HG03439 (cell line): ENCODE data around the gene SPATC1L.
"Not testable (repeated sequence)": the region's sequence is repeated elsewhere in the genome, so short reads cannot be mapped to it uniquely, and the experiment has no call there.

Experiments used
- ATAC-seq: cut with Tn5 transposase; IDR thresholded peaks from one replicate; pipeline ENCODE4 v1.9.1; 2021; ENCODE audit warnings: mild to moderate bottlenecking, moderate library complexity; ENCODE audit not compliant: unreplicated experiment

Gene SPATC1L

DNA sequence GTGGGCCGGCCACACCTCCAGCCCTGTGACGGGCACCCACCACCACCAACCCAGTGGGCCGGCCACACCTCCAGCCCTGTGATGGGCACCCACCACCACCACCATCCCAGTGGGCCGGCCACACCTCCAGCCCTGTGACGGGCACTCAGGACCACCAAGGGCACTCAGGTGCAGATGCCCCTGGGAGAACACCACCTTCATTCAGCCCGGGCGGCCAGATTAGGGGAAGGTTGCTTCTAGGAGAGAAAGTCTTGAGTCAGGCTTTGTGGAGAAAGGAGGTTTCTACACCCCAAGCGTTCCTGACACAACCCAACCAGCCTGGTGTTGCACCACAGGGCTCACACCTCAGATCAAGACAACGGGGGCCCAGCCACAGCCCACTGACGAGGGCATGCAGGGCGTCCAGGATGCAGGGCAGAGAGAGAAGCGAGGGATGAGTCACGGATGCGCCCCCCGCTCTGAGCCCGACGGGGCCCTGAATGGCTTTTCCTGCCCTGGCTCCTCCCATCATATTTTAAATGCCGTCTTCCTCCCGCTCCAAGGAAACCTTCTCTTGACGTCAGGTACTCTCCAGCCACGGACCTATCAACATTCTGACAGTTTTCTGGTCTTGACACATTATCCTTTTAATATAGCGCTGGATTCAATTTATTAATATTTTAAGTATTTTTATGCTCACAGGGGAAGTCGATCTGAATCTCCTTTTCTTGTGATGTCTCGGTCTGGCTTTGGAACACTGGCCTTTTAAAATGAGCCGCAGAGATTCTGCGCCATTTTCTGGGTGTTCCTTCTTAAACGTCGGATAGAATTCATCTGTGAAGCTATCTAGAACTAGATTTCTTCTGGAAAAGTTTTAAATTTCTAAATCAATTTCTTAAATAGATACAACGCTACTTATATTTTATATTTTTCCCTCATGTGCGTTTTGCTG lies 631 bp upstream of the SPATC1L start:
- no peak for ATAC-seq

DNA sequence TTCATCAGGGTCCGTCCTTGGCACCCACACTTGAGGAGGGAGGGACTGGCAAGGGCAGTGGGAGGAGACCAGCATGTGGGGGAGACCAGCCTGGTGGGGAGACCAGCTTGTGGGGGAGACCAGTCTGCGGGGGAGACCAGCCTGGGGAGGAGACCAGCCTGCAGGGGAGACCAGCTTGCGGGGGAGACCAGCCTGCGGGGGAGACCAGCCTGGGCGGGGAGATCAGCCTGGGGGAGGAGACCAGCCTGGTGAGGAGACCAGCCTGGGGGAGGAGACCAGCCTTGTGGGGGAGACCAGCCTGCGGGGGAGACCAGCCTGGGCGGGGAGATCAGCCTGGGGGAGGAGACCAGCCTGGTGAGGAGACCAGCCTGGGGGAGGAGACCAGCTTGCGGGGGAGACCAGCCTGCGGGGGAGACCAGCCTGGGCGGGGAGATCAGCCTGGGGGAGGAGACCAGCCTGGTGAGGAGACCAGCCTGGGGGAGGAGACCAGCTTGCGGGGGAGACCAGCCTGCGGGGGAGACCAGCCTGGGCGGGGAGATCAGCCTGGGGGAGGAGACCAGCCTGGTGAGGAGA lies 836 bp downstream of the SPATC1L start:
- ATAC-seq: not testable (repeated sequence)

DNA sequence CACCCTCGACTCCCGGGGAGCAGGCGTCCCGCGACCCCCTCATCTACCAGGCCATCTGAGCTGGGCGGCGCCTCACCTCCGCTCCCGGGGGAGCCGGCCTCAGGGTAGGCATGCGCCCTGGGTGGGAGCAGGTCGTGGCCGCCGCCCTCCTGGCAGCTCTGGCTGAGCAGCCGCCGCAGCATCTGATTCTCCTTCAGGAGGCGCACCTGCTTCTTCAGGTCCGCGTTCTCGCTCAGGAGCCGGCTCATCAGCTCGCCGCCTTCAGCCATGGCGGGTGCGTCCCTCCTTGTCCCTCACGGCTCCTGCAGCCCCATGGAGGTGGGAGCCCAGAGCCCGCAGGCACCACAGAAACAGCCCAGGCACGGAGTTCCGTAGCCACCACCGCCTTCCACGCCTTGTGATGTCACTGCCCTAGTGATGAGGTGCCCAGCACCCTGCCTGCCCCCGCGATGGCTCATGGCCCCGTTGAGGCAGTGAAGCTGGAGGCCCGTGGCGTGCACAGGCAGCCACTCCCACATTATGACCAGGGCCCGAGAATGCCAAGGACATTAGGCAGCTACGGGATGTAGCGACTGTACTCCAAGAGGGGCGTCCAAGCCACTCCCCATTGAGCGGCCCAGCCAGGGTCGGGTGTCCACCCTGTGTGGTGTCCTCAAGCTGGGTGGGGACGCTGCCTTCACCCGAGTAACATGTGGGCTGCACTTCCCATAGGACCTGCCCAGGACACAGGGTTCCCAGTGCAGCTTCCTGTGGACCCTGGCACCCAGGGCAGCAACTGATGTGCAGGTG lies 1.5 kb downstream of the SPATC1L start:
- no peak for ATAC-seq

DNA sequence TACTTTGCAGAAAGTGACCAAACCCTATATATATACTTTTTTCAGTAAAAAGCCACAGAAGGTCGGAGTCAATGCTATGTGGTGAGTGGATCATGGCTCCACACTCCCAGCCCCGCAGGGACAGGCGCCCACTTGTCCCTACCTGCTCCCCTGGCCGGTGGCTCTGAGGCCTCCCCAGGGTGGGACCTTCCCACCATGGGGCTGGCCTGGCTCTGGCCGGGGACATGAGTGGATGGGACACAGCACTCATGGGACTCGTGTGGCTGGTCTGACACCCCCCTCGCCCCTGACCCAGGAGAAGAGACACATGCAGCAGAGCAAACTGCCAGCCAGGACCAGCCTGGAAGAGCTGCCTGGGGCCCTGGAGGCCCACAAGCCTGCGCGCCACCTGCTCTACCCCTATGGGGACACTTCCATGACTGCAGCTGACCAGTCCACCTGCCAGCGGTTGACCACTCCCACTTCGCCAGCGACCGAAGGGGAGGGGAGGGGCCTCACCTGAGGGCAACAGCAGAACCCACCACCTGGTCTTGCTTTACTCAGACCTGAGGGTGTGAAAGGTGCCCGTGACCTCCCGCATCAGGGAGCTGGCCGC lies 2.2 kb downstream of the SPATC1L start:
- ATAC-seq: no peak

DNA sequence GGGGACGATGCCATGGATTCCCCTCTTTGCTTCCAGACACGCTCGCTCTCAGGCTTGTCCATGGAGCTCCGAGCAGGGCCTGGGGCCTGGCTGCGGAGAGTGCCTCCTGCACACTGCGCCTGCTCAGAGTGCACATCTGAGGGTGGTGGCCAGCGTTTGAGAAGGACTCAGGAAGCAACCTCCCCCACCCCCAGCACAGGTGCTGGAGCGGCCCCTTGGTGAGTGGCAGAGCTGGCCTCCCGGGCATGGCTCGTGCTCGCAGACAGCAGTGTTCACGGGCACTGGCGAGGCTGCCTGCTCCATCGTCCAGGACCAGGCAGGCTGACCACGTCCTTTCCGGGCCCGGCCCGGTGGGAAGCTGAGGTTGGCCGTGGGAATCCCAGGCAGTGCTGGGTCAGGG lies 2.8 kb downstream of the SPATC1L start:
- no peak for ATAC-seq

DNA sequence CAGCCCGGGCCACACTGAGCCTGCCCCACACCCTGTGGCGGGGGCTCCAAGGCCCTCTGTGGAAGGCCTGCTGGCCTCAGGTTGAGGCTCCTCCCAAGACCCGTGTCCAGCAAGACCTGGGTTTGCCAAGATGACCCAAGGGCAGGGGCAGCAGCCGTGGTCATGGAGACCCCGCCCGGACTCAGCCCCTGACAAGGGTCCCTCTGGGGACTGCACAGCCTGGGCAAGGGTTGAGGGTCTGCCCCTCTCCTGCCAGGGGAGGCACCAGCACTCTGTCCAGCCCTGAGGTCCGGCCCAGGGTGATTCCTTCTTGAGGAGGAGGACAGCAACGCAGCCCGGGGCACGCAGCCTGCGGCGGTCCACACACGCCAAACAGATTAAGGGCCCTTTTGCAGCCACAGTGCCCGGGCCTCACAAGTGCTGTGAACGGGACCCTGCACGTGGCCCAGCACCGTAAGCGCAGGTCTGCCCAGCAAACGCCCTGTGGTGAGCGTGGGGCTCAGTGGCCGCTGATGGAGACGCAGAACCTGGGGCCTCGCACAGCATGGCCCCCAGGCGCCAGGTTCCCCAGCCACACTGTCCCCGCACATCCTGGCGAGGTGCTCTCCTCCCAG lies 3.4 kb downstream of the SPATC1L start:
- ATAC-seq: no peak

DNA sequence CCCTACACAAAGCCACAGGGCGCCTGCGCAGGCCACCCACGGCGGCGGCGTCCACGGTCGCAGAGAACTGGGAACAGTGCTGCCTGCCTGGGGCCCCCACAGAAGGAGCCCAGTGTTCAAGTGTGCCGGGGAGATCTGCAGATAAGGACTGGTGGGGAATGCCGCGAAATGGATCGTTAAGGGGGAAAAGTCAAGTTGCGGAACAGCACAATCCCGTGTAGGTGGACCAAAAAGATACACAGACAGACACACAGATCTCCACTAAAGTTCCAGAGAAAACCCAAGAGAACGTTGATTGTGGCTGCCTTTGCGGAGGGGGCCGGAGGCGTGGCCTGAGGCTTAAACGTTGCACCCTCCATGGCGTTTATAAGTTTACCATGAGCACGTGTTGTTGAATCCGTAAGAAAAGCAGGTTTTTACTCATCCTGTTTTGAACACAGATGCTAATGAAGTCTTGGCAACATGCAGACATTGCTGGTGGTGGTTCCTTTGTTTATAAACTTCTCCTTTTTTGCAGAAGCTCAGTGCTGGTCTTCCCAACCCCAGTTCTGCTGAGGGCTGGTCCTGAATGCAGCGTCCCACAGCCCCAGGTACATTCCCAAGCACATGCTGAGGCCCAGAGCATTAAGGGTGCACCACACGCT lies 4.1 kb downstream of the SPATC1L start:
- no peak for ATAC-seq

DNA sequence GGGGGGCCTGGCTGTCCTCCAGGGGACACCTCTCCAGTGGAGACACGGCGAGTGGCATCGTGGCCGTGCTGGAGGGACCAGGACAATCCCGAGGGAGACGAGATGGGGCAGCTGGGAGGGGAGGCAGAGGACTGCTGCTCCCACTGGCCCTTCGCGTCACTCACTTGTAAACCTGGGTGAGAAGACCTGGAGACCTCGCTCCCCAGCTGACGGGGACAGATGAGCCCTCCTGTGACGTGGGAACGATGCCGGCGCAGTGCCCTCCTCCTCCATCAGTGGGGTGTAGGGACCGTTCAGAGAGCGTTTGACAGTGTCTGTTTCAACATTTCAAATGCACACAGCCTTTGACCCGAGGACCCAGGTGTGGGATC lies 4.6 kb downstream of the SPATC1L start:
- no peak for ATAC-seq

DNA sequence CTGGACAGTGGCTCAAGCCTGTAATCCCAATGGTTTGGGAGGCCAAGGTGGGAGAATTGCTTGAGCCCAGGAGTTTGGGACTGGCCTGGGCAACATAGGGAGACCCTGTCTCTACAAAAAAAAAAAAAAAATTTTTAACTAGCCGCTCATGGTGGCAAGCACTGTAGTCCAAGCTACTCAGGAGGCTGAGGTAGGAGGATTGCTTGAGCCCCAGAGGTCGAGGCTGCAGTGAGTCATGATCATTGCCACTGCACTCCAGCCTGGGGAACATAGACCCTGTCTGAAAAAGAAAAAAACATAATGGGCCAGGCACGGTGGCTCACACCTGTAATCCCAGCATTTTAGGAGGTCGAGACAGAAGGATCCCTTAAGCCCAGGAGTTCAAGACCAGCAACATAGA lies 5.3 kb downstream of the SPATC1L start:
- ATAC-seq: no peak

DNA sequence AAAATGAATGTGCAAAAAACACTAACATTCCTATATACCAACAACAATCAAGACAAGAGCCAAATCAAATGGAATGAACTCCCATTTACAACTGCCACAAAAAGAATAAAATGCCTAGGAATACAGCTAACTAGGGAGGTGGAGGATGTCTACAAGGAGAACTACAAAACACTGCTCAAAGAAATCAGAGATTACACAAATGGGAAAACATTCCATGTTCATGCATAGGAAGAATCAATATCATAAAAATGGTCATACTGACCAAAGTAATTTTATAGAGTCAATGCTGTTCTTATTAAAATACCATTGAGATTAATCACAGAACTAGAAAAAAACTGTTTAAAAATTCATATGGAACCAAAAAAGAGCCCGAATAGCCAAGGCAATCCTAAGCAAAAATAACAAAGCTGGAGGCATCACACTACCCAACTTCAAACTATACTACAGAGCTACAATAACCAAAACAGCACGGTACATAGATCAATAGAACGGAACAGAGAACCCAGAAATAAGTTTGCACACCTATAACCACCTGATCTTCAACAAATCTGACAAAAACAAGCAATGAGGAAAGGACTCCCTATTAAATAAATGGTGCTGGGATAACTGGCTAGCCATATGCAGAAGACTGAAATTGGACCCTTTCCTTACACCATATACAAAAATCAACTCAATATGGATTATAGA lies 7.7 kb downstream of the SPATC1L start:
- ATAC-seq: not testable (repeated sequence)

DNA sequence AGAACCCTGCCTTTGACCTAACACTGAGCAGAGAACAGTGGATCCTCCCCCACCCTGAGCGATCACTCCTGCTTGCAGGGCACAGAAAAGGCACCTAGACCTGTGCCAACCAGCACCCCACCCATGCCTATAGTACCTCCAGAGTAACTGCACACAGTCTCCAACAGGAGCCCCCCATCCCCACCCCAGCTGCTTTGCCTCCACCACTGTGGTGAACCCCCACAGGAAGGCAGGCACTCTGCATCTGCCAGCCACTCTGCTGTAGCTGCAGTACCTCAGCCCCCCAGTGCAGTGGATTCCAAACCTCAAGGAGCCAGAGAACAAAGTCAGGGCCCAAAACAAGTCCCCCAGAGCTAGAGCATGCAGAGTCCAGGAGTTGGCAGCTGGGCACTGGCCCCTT lies 10.7 kb downstream of the SPATC1L start:
- ATAC-seq: no peak

DNA sequence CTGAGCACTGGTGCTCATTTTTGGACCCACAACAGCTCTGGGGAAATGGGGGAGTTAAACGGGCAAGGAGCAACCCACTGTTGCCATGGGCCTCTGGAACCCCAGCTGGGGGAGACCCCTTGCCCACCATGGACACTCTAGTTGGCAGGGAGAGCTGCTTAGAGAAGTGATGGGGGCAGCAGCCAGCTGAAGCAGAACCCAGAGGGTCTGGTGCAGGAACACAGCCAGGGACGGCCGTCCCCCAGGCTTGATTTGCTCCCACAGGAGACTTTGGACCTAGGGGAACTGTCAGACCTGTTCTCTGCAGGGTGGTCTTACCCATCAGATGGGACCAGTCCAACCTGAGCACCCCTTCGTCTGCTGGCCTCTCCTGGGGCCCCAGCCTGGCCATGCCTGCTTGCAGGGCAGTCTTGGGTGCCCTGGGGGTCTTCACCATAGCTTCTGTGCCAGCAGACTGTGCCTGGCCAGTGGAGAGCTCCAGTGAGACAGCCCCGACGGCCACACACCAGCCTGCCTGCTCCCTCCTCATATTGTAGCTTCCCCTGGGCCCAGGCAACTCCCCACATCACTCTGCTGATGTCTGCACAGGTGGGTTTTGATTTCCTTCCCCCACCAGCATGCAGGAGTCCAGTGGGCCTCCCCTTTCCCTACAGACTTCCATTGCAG lies 11.3 kb downstream of the SPATC1L start:
- ATAC-seq: no peak

DNA sequence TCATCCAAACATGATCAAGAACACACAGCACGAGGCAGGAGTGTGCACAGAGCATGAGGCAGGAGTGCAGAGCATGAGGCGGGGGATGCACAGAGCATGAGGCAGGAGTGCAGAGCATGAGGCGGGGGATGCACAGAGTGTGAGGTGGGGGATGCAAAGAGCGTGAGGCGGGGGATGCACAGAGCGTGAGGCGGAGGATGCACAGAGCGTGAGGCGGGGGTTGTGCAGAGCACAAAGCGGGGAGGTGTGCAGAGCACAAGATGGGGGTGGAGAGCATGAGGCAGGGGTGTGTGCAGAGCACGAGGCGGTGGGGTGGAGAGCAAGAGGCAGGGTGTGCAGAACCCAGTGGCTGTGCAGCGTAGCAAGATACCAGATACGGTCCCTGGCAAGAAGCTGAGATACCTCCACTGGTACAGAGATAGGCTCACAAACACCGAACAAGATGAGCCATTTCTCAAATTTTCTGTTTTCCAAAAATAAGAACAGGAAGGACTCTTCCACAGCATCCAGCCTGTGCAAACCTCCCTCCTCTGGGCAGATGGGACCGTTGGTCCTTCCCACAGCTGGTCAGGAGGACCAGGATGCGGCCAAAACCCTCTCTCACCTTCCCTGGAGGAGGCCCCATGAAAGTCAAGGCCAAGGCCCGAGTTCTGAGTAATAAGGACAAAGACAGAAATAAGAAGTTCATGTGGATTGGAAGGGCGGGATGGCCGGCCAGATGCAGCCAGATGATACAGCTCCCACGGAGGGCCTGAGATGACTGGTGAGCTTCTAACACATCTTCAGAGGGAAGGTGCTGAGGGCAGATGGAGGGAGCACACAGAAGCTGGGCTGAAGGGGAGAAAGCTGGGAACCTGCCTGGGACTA lies 12.0 kb downstream of the SPATC1L start:
- no peak for ATAC-seq

DNA sequence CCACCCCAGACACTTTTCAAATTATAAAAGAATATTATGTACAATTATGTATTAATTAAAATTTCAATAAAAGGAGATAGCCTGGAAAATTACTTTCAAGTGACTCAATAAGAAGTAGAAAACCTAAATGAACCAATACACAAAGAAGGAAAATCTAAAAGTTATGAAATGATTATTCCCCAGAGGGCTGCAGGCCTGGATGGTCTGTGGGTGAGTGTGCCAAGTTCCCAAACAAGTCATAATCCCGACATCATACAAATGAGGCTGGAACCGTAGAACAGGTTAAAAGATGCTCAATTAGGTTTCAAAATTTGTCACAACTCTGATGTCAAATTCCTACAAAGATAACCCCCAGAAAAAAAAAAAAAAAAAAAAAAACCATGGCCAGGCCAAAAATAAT lies 12.7 kb downstream of the SPATC1L start:
- ATAC-seq: no peak

DNA sequence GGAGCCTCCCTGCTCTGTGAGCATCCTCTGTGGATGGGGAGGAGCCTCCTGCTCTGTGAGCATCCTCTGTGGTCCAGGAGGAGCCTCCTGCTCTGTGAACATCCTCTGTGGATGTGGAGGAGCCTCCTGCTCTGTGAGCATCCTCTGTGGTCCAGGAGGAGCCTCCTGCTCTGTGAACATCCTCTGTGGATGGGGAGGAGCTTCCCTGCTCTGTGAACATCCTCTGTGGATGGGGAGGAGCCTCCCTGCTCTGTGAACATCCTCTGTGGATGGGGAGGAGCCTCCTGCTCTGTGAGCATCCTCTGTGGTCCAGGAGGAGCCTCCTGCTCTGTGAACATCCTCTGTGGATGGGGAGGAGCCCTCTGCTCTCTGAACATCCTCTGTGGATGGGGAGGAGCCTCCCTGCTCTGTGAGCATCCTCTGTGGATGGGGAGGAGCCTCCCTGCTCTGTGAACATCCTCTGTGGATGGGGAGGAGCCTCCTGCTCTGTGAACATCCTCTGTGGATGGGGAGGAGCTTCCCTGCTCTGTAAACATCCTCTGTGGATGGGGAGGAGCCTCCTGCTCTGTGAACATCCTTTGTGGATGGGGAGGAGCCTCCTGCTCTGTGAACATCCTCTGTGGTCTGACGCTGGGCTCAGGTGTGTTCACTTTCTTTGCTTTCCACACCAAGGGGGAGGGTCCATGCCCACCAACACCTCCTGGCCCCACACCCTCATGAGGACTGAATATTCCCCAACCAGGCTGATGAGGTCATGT lies 13.6 kb downstream of the SPATC1L start:
- not testable (repeated sequence) for ATAC-seq

DNA sequence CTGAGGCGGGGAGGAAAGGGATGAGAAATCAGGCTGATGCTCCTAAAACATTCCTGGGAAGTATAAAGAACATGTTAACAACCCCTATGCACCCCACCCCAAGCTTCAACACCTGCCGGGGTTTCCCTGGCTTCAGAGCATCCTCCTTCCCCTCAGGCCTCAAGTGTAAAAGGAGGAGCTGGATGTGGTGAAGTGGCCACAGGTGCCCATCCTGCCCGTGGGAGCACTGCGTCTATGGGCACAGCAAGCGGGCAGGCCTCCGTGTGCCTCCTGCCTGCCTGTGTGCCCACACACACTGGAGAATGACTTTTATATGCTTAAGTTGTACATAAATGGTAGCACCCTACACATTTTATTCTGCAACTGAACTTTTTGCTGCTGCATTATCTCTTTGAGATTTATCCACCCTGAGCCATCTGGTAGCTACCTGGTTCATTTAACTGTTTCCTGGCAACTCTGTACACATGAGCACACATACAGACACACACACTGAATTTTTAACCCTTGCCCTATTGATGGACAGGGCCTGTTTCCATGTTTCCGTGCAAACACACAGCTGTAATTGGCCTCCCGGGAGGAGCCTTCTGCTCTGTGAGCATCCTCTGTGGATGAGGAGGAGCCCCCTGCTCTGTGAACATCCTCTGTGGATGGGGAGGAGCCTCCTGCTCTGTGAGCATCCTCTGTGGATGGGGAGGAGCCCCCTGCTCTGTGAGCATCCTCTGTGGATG lies 15.4 kb downstream of the SPATC1L start:
- no peak for ATAC-seq

DNA sequence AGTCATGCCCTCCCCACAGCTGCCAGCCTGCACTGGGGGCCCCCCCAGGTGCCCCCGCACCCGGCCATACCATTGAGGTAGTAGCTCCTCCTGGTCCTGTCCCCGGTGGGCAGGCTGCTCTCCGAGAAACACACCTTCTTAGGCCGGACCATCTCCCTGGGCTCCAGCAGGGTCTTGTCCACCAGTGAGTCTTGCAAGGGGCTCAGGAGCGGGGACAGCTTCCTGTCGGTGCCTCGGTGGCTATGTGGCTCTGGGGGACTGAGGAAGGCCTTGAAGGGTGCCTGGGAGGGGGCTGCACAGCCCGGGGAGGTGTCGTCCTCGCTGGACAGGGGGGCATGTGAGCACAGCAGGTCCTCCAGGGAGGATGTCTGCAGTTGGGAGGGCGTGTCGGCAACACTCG lies 16.0 kb downstream of the SPATC1L start:
- ATAC-seq: no peak
